HEK293 (cell line): Measurements from ENCODE around the gene NANP.

Experiments used
- CTCF ChIP-seq: fragments of 450-650 bp; formaldehyde crosslinking; IDR thresholded peaks from 2 replicates; pipeline ENCODE4 v1.5.1; 2016; ENCODE audit warnings: missing biosample characterization, missing genetic modification characterization
- REST ChIP-seq: fragments of 450-650 bp; formaldehyde crosslinking; IDR thresholded peaks from 2 replicates; pipeline ENCODE4 v1.5.1; 2016; ENCODE audit warnings: missing biosample characterization, missing genetic modification characterization
- ZBTB7A ChIP-seq: fragments of 450-650 bp; formaldehyde crosslinking; IDR thresholded peaks from 2 replicates; pipeline ENCODE4 v1.5.1; 2016; ENCODE audit warnings: low read depth, missing biosample characterization, missing genetic modification characterization
- ZNF26 ChIP-seq: fragments of 450-650 bp; formaldehyde crosslinking; IDR thresholded peaks from 2 replicates; pipeline ENCODE4 v1.5.1; 2016; ENCODE audit warnings: missing biosample characterization, missing genetic modification characterization
- ZNF623 ChIP-seq: fragments of 450-650 bp; formaldehyde crosslinking; IDR thresholded peaks from 2 replicates; pipeline ENCODE4 v1.5.1; 2016; ENCODE audit warnings: missing biosample characterization, missing genetic modification characterization
- ZSCAN23 ChIP-seq: fragments of 450-650 bp; formaldehyde crosslinking; IDR thresholded peaks from 2 replicates; pipeline ENCODE4 v1.5.1; 2016; ENCODE audit warnings: missing biosample characterization, missing genetic modification characterization

- TF ChIP-seq ZNF26 (tag by site-specific recombination) (no peak), ZNF623 (tag by site-specific recombination) (no peak), CTCF (no peak), ZBTB7A (tag by site-specific recombination) (no peak), ZSCAN23 (tag by site-specific recombination) (no peak), REST (no peak)
Measured at GRCh38 chr20:25672659-25673235, 48.9 kb upstream of the NANP start.
